ENCODE results near the gene CLIP2. TPM values are rescaled to one million over a fixed set of nuclear protein-coding genes. Genes with fewer than 3 reads are reported as not detected.
A peak's percentile ranks its signal among the peaks of the same experiment; 100 is the strongest.
"Not testable (repeated sequence)": the region's sequence is repeated elsewhere in the genome, so short reads cannot be mapped to it uniquely, and the experiment has no call there.

The CLIP2 gene
- total RNA-seq, 1 experiment from 2014 or later: 14.2 TPM

- TF ChIP-seq CTCF (IDR thresholded peaks at IDR 0.05; ENCODE audit: unreplicated experiment): no peak
- ChIA-PET CTCF (interaction anchor here (0.9 to 6.8 kb wide), 3 partner anchors 13 to 182 kb away, joined by 3 to 50 read pairs (median 32); no protein-coding TSS in a partner anchor), POLR2A (interaction anchor here (0.6 kb wide), 1 partner anchor 77 kb away, joined by 3 read pairs; no protein-coding TSS in a partner anchor)
- H3K36me3 Mint-ChIP-seq (ENCODE audit: insufficient read depth, unreplicated experiment): peaks cover 5% of the 10 kb centered on the region
- intact Hi-C loops (cut with micrococcal nuclease): no loop called here
- peaks cover 3% of the 10 kb centered on the region for H3K4me1 Mint-ChIP-seq (ENCODE audit: insufficient read depth, unreplicated experiment)
- H3K27me3 Mint-ChIP-seq (ENCODE audit: insufficient read depth, unreplicated experiment): no peaks in the 10 kb centered on the region
- H3K4me3 Mint-ChIP-seq (ENCODE audit: unreplicated experiment): no peak overlapping the region
- no TSS peak for BruUV-seq (replicated peaks)
- DNase-seq (ENCODE audit: unreplicated experiment): no peak
- H3K27ac Mint-ChIP-seq (ENCODE audit: low read depth, unreplicated experiment): no peak overlapping the region
- no peaks in the 10 kb centered on the region for H3K9me3 Mint-ChIP-seq (ENCODE audit: unreplicated experiment)
Observed at GRCh38 chr7:74388880-74389415, 99.7 kb downstream of the CLIP2 start.

- H3K27ac Mint-ChIP-seq (ENCODE audit: low read depth, unreplicated experiment): peak overlapping the region; percentile 81
- CTCF ChIA-PET: interaction anchor here (0.7 to 5.7 kb wide), 25 partner anchors 8 to 531 kb away, joined by 3 to 85 read pairs (median 5); partner anchors contain the start of genes CLIP2 and LAT2
- not testable (repeated sequence) for H3K9me3 Mint-ChIP-seq (ENCODE audit: unreplicated experiment)
Observed at GRCh38 chr7:74393722-74394121, 104.5 kb downstream of the CLIP2 start.

GRCh38 chr7:74394601-74395000, 105.4 kb downstream of the CLIP2 start:
- BruUV-seq (replicated peaks); POLR2A ChIA-PET; H3K27me3 Mint-ChIP-seq (ENCODE audit: insufficient read depth, unreplicated experiment); H3K4me3 Mint-ChIP-seq (ENCODE audit: unreplicated experiment); H3K9me3 Mint-ChIP-seq (ENCODE audit: unreplicated experiment); H3K36me3 Mint-ChIP-seq (ENCODE audit: insufficient read depth, unreplicated experiment): not testable (repeated sequence)
- H3K4me1 Mint-ChIP-seq (ENCODE audit: insufficient read depth, unreplicated experiment): peaks cover 12% of the 10 kb centered on the region
- intact Hi-C loops (cut with micrococcal nuclease): loop anchor here (1.0 to 5.0 kb wide), 5 partner anchors 106 to 528 kb away; partner anchors contain the start of genes CLIP2 and RFC2
- H3K27ac Mint-ChIP-seq (ENCODE audit: low read depth, unreplicated experiment): peak overlapping the region; percentile 81
- TF ChIP-seq CTCF (IDR thresholded peaks at IDR 0.05; ENCODE audit: unreplicated experiment): peak; percentile 55
- CTCF ChIA-PET: interaction anchor here (0.6 to 4.6 kb wide), 26 partner anchors 25 to 532 kb away, joined by 3 to 85 read pairs (median 5); partner anchors contain the start of genes CLIP2 and LAT2
- peak; percentile 64 for DNase-seq (ENCODE audit: unreplicated experiment)

More at GRCh38 chr7:74393722-74394121, 104.5 kb downstream of the CLIP2 start:
- not testable (repeated sequence) for H3K27me3 Mint-ChIP-seq (ENCODE audit: insufficient read depth, unreplicated experiment); BruUV-seq (replicated peaks); H3K36me3 Mint-ChIP-seq (ENCODE audit: insufficient read depth, unreplicated experiment); H3K4me3 Mint-ChIP-seq (ENCODE audit: unreplicated experiment)
- H3K4me1 Mint-ChIP-seq (ENCODE audit: insufficient read depth, unreplicated experiment): peaks cover 12% of the 10 kb centered on the region
- DNase-seq (ENCODE audit: unreplicated experiment): peak; percentile 71
- peak; percentile 45 for TF ChIP-seq CTCF (IDR thresholded peaks at IDR 0.05; ENCODE audit: unreplicated experiment)
- POLR2A ChIA-PET: interaction anchor here (1.7 kb wide), 1 partner anchor 186 kb away, joined by 4 read pairs; no protein-coding TSS in a partner anchor
- intact Hi-C loops (cut with micrococcal nuclease): loop anchor here (1.0 to 5.0 kb wide), 5 partner anchors 105 to 527 kb away; partner anchors contain the start of genes CLIP2 and RFC2

GRCh38 chr7:74395745-74396311, 106.6 kb downstream of the CLIP2 start:
- TF ChIP-seq CTCF (IDR thresholded peaks at IDR 0.05; ENCODE audit: unreplicated experiment): no peak
- Mint-ChIP-seq H3K36me3 (ENCODE audit: insufficient read depth, unreplicated experiment) (peaks cover 6% of the 10 kb centered on the region), H3K4me1 (ENCODE audit: insufficient read depth, unreplicated experiment) (peaks cover 12% of the 10 kb centered on the region), H3K4me3 (ENCODE audit: unreplicated experiment) (no peak overlapping the region), H3K9me3 (ENCODE audit: unreplicated experiment) (no peaks in the 10 kb centered on the region), H3K27ac (ENCODE audit: low read depth, unreplicated experiment) (no peak overlapping the region), H3K27me3 (ENCODE audit: insufficient read depth, unreplicated experiment) (no peaks in the 10 kb centered on the region)
- CTCF ChIA-PET: interaction anchor here (0.6 to 4.6 kb wide), 10 partner anchors 11 to 195 kb away, joined by 3 to 85 read pairs (median 6); no protein-coding TSS in a partner anchor
- intact Hi-C loops (cut with micrococcal nuclease): loop anchor here (2.0 kb wide), 1 partner anchor 107 kb away; the partner anchor contains the start of gene CLIP2
- no peak for DNase-seq (ENCODE audit: unreplicated experiment)
- no TSS peak for BruUV-seq (replicated peaks)
- POLR2A ChIA-PET: interaction anchor here (1.4 kb wide), 1 partner anchor 190 kb away, joined by 3 read pairs; no protein-coding TSS in a partner anchor

All from MCF 10A (cell line).